GM19328 (cell line): Measurements from ENCODE around the gene NEU4.
"Not testable (repeated sequence)": the region's sequence is repeated elsewhere in the genome, so short reads cannot be mapped to it uniquely, and the experiment has no call there.

ENCODE experiments used
- ATAC-seq: cut with Tn5 transposase; IDR thresholded peaks from one replicate; pipeline ENCODE4 v1.9.1; 2021; ENCODE audit warnings: mild to moderate bottlenecking, moderate library complexity; ENCODE audit not compliant: unreplicated experiment

The NEU4 gene

GRCh38 chr2:241833101-241833663 is 24.2 kb downstream of the NEU4 start:
- ATAC-seq, result no peak

- not testable (repeated sequence) for ATAC-seq
These were observed 24.9 kb downstream of the NEU4 start for GRCh38 chr2:241833756-241834526.

GRCh38 chr2:241834527-241835210 is 25.7 kb downstream of the NEU4 start:
- ATAC-seq, result no peak

GRCh38 chr2:241835611-241836010 is 26.6 kb downstream of the NEU4 start:
- ATAC-seq, result no peak

DNA sequence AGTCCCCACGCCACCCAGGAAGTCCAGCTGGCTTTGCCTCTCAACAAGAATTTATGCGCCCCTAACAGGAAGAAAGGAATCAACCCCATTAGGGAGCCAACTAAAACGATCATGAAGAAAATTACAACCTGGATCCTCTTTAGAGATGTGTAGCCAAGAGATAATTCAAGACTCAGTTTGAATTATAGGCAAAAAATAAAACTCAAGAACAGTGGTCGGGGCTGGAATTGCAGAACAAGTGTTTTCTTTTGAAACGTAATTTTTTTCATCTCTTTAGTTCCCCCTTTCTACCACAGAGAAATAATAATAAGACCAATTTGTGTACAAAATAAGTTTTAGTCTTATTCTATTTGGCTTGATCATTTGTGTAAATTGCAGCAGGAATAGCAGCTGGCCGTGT is 27.3 kb downstream of the NEU4 start:
- ATAC-seq, result no peak

GRCh38 chr2:241837197-241837965 is 28.4 kb downstream of the NEU4 start:
- ATAC-seq, result no peak

GRCh38 chr2:241841181-241842066 is 32.4 kb downstream of the NEU4 start:
- no peak for ATAC-seq

- no peak for ATAC-seq
These were observed 33.0 kb downstream of the NEU4 start for GRCh38 chr2:241842067-241842415.

GRCh38 chr2:241842620-241843211 is 33.7 kb downstream of the NEU4 start:
- no peak for ATAC-seq

DNA sequence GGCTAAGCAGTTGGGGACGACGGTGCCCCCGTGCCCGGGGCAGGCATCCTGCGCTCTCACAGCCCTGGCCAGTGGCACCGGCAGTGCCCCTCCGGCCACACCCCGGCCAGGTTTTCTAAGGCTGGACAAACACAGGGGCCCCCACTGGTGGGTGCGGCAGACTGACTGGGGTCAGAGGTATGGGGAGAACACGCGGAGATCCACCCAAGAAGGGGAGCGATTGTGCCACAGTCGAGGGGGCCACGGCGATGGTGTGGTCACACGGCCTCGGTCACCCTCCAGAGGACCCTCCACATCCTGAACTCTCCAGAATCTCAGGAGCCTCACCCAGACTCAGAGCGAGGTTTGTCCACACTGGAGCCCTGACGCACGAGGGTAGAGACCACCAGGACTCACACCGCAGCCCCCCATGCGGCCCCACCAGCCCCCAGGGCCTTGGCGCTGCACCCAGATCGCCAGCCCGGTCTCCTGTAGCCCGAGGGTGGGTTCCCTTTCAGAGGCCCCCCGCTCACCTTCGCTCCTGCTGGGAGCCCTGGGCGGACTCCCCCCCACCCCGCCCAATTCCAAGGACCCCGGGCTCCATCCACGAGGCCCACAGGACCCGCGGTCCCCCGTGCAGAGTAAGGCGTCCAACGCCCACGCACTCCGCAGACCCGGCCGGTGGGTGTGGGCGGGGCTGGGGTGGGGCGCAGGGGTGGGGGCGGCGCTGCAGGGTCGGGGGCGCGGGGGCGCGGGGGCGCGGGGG is 34.5 kb downstream of the NEU4 start:
- no peak for ATAC-seq

GRCh38 chr2:241844066-241844728 is 35.2 kb downstream of the NEU4 start:
- no peak for ATAC-seq

DNA sequence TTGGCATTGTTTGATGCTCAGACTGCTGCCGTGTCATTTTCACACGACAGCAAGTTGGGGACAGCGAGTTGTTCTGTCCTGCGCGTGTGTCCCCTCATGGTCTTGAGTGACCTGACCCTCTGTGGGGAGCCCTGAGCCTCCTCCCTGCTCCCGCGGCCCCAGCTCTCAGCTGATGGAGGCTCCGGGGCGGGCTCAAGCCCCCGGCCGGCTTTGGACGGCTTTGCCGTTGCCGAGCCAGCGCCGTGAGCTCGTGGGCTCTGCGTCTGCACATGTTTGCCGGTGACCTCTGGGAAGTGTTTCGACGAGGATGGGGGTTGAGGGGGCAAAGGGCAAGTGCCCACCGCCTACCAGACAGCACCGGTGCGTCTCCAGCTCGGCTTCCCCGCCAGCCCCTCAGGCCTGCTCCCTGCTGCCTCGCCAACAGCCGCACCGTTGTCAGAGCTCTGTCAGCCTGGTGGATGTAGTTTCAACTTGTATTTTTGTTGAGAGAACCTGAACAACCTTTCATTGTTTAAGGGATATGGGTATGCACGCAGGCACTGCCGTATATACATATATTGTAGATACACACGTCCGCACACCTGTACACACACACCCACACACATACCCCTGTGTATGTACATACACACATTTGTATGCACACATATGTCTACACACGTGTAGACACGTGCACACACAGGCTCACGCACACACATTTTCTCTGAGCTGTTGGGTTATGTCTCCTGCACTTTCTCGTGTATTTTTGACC is 36.0 kb downstream of the NEU4 start:
- no peak for ATAC-seq

- no peak for ATAC-seq
These were observed 37.4 kb downstream of the NEU4 start for GRCh38 chr2:241846406-241846805.

DNA sequence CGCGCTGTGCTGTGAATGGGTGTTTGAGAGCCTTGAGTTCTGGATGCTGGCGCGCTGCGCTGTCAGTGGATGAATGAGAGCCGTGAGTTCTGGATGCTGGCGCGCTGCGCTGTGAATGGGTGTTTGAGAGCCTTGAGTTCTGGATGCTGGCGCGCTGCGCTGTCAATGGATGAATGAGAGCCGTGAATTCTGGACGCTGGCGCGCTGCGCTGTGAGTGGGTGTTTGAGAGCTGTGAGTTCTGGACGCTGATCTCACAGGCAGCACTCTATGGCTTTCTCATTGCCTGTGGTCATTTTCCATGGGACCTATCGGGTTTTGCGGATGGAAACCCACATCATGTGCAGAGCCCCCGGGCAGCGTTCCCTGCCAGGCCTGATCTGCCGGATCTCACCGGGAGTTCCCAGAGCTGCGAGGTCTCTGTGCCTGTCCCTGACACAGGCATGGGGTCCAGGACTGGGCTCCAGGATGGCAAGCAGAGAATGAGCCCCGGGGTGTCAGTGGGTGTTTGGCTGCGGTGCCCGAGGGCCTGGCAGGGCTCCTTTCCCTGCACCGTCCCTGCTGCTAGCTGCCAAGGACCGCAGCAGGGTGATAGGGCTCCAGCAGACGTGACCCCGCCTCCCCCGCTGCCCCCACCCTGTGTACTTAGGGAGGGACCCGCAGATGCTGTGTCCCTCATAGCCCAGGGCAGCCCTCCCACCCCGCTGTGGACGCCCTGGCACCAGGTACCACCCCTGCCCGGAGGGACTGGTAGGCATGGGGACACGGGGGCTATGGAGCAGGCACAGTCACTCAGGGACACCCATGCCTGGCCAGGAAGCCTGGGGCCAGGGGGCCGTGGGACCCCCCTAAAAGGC is 40.0 kb downstream of the NEU4 start:
- no peak for ATAC-seq

GRCh38 chr2:241849616-241850543 is 40.9 kb downstream of the NEU4 start:
- no peak for ATAC-seq
